ENCODE data around the gene LPAR5. TPM values are rescaled to one million over a fixed set of nuclear protein-coding genes. Genes with fewer than 3 reads are reported as not detected.

The LPAR5 gene
- polyA plus RNA-seq, 3 donors = 0.11 to 1.0 (median 0.35) TPM

DNA sequence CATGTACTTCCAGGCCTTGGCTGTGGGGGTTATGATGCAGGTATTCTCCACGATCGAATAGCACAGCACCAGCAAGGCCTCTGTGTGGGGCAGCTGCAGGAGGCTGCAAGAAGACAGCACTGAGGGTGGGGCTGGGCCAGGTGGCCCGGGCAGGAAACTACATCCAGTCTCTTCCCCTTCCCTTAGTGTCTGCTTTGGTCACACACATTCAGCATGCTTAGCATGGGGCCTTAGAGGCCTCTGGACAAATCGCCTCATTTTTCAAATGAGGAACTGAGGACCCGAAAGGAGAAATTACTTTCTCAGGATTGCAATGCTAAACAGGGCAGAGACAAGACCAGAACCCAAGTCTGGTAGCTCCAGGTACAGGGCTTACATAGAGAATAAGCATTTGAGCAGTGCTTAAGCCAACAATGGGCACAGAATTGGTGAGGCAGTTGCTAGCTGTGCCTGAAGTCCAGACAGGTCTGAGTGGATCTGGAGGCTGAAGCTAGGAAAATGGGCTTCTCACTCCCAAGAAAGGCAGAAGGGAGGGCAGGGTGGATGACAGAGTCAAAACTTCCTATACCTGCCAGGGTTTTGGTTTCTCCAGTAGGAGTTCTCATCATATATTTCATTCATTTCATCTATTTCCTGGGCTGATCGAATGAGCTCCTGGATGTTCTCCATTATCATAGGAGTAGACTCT is 8.0 kb upstream of the LPAR5 start:
- 69 to 82% (median 71%) methylated on average over 6 of the region's 6 CpGs for WGBS, 3 donors
- H3K27ac ChIP-seq (ENCODE audit: low read depth, low read length) = no peak overlapping the region

DNA sequence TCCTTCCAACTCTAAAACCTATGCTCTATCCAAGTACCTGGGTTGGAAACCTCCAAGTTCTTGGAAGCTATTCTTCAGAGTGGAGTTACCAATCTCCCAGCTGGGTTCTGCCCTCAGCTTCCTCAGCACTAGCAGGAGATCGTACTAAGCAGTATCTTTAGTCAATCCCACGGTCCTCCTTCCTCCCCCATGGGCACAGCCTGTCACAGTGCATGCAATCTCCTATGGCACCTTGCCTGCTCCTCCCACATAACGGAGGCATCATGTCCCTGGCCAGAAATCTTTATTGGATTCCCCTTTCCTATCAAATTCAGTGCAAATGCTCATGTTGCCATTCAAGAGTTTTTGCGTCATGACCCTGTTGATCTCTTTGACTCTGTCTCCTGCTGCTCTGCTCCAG is 5.4 kb upstream of the LPAR5 start:
- no peak overlapping the region for H3K27ac ChIP-seq (ENCODE audit: low read depth, low read length)
- 53 to 58% (median 58%) methylated on average over 4 of the region's 4 CpGs for WGBS, 3 donors

DNA sequence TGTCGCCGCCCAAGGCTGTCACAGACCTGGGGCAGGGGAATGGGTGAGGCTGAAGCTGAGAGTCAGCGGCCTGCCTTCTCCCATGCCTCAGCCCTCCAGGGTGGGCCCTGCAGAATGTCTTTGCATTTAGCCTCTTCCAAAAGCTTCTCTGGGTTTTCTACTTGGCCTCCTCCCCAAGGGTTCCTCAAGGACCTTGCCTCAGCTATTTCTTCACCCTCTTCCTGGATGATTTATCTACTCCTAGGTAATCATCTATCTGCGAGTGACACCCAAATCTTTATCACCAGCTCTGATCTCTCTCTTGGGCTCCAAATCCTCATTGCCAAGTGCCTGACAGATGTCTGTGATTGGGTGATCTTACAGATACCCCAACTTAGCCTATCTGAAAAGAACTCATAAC is 4.7 kb upstream of the LPAR5 start:
- 83 to 91% (median 87%) methylated on average over 4 of the region's 4 CpGs for WGBS, 3 donors
- no peak overlapping the region for H3K27ac ChIP-seq (ENCODE audit: low read depth, low read length)

DNA sequence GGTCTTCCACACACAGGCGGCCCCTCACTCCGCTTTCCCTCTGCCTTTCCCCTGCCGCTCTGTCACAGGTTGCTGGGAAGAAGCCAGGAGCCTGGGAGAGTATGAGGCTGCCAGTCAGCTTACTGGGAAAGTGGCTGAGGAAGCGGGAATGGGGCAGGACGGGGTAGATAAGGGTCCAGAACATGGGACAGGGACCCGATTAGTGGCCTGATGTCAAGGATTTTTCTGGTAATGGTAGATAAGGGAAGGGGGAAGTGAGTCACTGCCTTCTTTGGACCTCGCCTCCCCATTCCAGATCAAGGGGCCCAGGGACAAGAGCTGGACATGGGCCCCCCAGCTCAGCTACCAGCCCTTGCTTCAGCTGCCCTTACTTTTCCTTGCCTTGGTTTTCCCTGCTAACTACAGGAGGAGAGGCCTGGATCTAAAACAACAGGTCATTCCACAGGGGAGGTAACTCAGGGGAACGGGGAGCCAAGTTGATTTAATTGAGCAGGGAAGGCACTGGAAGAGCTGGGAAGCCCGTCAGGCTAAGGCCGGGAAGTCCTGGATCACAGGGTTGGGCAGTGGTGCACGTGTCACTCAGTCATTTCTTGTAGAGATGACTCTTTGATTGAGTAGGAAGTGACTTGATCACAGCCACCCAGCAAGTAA is 3.5 kb upstream of the LPAR5 start:
- WGBS, 3 donors = 73 to 82% (median 77%) methylated on average over 11 of the region's 11 CpGs
- no peak overlapping the region for H3K27ac ChIP-seq (ENCODE audit: low read depth, low read length)

DNA sequence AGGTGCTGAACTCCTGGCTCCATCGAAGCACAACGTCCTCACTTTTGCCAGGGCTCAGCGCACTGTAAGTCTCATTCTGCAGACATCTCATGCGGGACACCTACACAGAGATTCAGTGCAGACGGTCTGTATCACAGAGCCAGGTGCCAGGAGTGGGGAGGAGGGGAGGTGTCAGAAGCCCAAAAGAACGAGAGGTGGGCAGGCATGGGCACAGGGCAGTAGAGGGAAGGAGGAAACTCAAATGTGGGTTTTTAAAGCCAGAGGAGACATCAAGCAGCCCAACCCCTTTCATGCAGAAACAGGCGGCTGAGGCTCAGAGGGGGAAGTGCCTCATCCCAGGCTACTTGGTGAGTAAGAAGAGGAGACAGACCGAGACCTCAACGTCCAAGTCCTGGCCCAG is 2.5 kb upstream of the LPAR5 start:
- WGBS, 3 donors = 68 to 75% (median 72%) methylated on average over 9 of the region's 9 CpGs
- no peak overlapping the region for H3K27ac ChIP-seq (ENCODE audit: low read depth, low read length)

DNA sequence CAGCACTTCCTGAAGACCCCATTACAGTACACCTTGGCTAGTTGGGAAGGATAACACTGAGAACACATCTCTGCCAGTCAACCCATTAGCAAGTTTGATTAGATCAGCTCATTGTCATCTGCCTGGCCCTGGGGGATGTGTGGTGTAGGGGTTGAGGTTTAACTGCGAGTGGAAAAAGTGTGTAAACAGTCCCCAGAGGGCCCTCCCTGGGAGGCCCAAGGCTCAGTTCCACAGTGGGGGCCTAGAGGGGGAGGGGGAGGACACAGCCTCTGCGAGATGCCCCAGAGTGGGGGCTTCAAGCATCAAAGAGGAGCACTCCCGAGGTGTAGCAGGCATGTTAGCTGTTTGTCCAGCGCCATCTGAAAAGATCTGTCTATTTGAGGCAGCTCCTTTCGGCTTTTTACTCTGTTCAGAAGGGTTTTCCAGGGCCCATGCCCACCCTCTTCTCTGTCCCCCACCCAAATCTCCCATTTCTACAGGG is 344 bp downstream of the LPAR5 start:
- H3K27ac ChIP-seq (ENCODE audit: low read depth, low read length) = no peak overlapping the region

DNA sequence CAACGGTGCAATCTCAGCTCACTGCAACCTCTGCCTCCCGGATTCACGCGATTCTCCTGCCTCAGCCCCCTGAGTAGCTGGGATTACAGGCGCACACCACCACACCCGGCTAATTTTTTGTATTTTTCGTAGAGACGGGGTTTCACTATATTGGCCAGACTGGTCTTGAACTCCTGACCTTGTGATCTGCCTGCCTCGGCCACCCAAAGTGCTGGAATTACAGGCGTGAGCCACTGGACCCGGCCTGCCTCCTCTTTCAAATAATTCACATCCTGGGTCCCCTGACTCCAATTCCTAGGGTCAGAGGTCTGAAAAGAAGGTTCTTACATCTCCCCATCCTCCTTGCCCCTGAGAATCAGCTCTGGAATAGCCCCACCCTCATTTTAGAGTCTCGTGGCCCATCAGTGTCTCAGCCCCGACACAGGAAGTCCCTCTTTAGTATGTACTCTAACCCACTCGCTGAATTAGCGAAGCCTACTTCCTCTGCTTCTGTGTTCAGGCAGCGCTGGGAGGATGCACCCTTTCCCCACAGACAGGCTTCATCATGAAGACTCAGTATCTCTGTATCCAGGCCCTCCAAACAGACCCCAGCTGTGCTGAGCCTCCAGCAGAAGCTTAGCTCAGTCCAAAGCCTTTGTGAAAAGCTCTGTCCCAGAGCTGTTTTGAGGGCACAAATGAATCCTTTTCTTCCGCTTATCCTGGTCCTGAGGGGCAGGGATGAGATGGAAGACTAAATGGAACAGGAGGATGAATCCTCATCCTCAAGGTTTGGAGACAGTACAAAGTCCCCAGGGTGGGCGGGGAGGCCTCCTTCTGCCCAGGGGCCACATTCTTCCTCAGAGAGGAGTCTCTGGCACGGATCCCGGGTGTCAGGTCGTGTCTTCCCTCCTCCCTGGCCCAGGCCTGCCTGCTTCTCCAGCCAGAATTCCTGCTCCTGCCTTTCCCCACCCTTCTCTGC is 3.5 kb downstream of the LPAR5 start:
- WGBS, 3 donors = 56 to 66% (median 57%) methylated on average over 19 to 21 of the region's 21 CpGs

More for the DNA sequence above, 344 bp downstream of the LPAR5 start:
- WGBS, 3 donors = 58 to 61% (median 58%) methylated on average over 5 of the region's 5 CpGs

DNA sequence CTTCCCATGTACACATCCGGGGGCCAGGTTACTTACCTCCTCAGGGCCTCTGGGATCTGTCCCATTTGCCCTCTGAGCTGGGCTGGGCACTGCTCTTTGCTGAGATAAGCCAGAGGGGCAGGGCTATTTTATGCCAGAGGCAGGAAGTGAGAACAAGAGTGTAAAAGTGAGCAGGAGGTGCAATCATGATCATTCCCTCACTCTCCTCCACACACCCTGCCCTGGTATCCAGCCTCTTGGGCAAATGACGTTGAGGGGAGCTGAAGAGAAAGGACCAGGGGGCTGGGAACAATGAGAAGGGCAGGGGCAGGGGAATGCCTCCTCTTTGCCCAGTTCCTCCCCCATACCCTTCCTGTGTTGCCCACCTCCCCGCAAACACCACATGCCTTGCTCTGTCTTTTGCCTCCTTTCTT is 4.2 kb downstream of the LPAR5 start:
- 49 to 83% (median 68%) methylated on average over 3 of the region's 3 CpGs for WGBS, 3 donors
- no peak overlapping the region for H3K27ac ChIP-seq (ENCODE audit: low read depth, low read length)

More for the DNA sequence above, 3.5 kb downstream of the LPAR5 start:
- no peak overlapping the region for H3K27ac ChIP-seq (ENCODE audit: low read depth, low read length)

DNA sequence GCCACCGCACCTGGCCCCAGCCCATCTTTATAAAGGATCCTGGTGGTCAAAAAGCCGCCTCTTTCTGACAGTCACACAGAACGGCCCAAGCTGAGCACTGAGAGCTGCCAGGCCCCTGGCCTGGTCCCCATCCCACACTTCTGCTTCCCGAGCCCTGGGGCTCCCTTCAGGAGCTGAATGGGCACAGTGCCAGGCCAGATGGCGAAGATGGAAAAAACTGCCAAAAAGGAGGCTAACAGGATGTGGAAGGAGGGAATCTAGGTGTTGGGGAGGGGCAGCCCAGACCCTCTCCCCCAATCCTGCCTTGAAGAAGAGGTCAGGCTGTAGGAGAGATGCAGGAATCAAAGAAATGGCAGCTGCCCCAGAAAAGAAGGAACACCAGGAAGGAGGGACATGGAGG is 5.0 kb downstream of the LPAR5 start:
- no peak overlapping the region for H3K27ac ChIP-seq (ENCODE audit: low read depth, low read length)
- 50 to 63% (median 55%) methylated on average over 5 of the region's 5 CpGs for WGBS, 3 donors

DNA sequence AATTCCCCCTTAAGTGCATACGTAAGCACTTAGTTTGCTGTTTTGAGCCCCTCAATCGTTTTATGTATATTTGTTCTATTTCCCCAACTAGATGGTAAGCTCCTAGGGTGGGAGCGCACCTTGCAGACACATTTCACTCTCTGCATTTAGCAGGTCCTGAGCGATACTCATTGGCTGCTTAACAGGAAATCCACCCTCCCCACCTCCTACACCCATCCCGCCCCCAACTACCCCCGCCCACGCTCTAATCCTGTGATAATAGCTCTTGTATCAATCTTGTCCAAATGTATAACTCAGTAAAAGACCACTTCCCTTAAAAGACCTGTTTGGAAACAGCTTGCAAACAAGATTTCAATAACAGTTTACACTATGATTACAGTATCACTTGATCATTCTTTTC is 8.1 kb downstream of the LPAR5 start:
- 52 to 55% (median 53%) methylated on average over 7 of the region's 7 CpGs for WGBS, 3 donors
- no peak overlapping the region for H3K27ac ChIP-seq (ENCODE audit: low read depth, low read length)

DNA sequence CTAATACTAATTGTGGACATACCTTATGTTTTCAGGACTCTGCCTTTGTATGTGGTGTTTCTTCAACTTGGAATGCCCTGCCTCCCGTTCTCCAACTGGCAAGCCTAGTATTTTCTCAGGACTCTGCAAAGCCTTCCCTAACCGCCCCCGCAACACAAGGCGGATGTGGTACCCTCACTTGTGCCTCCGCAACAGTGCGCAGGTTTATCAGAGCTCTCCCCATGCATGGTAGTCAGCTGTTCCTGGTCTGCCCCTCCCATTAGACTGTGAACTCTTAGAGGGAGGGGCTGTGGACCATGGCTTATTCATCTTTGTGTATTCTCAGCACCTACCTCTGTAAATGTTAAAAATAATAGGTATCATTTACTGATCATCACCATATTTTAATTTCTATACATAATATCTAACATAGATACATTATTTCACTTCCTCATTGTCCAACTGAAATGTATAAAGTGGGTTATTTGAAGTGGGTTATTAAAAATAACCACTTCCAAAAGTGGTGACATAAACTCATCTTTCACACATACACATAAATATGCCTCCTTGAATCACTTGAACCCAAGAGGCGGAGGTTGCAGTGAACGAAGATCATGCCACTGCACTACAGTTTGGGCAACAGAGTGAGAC is 9.0 kb downstream of the LPAR5 start:
- H3K27ac ChIP-seq (ENCODE audit: low read depth, low read length) = no peak overlapping the region
- 69 to 79% (median 76%) methylated on average over 8 of the region's 8 CpGs for WGBS, 3 donors

DNA sequence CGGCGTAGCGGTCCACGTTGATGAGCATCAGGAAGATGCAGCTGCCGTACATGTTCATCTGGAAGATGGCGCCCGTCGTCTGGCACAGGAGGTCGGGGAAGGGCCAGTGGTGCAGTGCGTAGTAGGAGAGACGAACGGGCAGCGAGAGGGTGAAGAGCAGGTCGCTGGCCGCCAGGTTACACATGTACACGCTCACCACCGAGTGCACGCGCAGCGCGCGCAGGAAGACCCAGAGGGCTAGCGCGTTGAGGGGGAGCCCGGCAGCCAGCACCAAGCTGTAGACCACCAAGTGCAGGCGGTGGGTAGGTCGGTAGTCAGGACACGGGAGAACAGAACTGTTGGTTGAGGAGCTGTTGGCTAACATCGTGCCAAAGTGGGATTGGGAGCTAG is 14.9 kb downstream of the LPAR5 start:
- WGBS, 3 donors = 76 to 87% (median 82%) methylated on average over 29 of the region's 29 CpGs
- no peak overlapping the region for H3K27ac ChIP-seq (ENCODE audit: low read depth, low read length)

DNA sequence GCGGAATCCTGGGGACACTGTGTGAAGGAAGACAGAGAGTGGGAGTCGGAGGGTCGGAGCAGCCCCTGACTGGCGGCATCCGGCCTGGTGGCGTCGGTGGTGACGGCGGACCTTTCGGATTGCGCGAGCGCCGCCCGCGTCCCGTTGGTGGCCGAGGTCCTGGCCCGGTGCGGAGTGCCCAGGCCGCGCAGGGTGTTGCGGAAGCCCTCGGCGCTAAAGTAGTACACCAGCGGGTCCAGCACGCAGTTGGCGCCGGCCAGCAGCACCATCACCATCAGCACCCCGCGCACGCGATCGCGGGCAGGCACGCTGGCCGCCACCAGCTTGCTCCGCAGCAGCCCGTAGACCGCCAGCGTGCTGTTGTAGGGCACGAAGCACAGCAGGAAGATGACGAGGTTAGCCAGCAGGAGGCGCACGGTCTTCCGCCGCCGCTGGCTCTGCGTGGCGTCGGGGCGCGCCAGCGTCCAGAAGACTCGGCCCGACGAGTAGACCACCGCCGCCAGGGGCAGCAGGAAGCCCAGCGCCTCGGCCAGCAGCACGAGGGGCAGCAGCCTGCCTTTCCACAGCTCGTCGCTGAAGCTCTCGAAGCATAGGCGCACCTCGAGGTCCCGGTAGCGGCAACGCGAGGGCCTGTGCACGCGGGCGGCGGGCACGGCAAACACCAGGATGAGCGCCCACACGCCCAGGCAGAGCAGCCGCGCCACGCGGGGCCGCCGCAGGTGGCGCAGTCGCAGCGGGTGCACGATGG is 15.4 kb downstream of the LPAR5 start:
- WGBS, 3 donors = 21 to 44% (median 33%) methylated on average over 79 to 88 of the region's 88 CpGs
- H3K27ac ChIP-seq (ENCODE audit: low read depth, low read length) = no peak overlapping the region

DNA sequence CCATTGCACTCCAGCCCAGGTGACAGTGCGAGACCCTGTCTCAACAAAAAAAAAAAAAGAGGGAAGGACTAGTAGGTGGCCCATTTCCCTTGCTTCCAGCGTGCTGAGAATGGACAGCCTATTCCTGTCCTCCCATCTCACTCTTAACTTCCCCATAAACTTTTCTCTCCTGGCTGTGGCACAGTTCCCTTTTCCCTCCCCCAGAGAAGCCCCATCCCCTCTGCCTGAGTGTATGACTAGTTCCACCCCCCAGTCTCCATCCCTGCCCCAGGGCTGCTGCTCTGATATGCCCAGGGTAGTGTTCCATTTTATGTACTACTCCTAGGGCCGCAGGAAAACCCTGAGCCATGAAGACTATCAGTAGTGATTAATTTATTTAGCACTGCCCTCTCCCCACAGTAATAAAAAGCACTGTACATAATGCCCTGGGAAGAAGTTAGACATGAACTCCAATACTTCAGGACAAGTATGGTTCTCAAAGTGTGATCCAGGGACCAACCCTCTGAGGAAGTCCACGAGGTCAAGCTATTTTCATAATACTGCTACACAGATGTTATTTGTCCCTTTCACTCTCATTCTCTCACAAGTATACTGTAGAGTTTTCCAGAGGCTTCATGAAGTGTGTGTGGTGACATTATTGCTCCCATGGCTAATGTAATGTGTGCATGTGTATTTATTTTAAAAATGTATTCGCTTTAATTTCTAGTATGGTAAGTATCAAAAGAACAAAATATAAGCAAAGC is 17.1 kb downstream of the LPAR5 start:
- WGBS, 3 donors = 67 to 69% (median 69%) methylated on average over 4 to 5 of the region's 5 CpGs
- H3K27ac ChIP-seq (ENCODE audit: low read depth, low read length) = no peak overlapping the region

DNA sequence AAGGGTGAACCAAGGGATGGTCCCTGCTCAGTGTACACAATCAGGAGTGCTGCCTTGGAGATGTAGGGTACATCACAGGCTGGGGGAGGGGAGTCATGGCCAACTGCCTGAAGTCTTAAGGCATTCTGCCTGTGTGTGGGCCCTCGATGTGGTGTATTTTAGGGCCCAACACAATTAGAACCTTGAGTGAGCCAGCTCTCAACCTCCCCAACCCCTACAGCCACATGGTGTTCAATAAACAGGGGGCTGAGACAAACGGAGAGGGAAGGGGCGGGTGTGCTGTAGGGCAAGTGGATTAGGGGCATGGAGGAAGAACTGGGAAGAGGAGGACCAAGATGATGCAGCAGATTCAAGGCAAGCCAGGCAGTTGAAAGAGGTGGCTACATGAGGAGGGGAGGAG is 20.0 kb downstream of the LPAR5 start:
- WGBS, 3 donors = 40 to 69% (median 40%) methylated on average over 3 of the region's 3 CpGs
- H3K27ac ChIP-seq (ENCODE audit: low read depth, low read length) = no peak overlapping the region

DNA sequence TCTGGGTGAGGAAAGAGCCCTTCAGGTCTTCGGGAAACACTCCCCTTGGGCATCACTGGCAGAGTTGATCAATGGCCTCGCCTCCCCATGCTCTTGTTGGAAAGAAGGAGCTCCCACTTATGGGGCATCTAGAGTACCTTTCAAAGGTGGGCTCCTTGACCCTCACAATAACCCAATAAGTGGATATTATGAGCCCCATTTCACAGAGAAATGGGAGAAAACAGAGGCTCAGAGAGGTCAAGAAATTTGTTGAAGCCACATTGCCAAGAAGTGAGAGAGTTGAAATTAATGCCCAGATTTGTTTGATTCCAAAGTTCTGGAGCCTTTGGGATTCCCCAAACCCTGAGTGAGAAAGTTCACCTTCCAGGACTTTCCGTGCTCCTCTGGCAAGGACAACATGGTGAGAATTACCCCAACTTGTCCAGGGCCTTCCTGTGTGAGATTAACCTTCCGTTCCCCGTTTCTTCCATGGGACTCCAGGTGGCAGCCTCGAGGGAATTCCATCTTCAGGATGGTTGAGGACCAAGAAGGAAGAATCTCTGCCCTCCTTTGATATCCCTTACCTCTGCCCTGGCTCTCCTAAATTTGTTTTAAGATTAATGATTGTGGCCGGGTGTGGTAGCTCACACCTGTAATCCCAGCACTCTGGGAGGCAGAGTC is 21.1 kb downstream of the LPAR5 start:
- no peak overlapping the region for H3K27ac ChIP-seq (ENCODE audit: low read depth, low read length)
- WGBS, 3 donors = 48 to 69% (median 65%) methylated on average over 7 of the region's 7 CpGs
